GM13976 (cell line): Measurements from ENCODE around the gene SPAG16.

ENCODE experiments used
- DNase-seq: peaks from one replicate; pipeline ENCODE4 v3.0.0; 2012; ENCODE audit warnings: low spot score
- in situ Hi-C: fragments of 300-500 bp; cut with MboI; formaldehyde crosslinking; loops from one replicate; pipeline ENCODE4 v1.12.0; 2022; ENCODE audit warnings: low sequenced_read_pairs, mixed read lengths, inconsistent platforms; ENCODE audit not compliant: unreplicated experiment
- TF ChIP-seq, protein P1 (sequence below): IDR thresholded peaks from 2 replicates; pipeline ENCODE4 v1.5.1; 2012; ENCODE audit warnings: borderline replicate concordance, mild to moderate bottlenecking; ENCODE audit not compliant: insufficient read depth; ENCODE audit errors: extremely low read depth, missing control alignments, control extremely low read depth

The SPAG16 gene

DNA sequence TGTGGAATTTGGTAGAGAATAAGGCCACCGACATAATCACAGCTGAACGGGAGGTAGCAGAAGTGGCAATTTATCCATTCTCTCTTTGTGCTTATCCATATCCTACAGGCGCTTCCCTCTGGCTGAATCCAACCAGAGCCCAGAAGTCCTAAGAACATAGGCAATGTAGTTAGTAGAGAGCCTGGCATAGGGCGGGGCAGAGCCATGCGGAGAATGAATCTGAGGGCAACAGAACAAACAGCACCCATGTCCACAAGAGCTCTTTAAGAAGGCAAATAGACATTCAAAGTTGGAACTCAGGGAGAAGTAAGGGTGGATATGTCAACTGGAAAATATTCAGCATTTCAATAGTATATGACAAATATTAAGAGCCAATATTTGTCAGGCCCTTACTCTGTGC lies 820.7 kb downstream of the SPAG16 start:
- in situ Hi-C loops, result no loop called here
- TF ChIP-seq, protein P1, sequence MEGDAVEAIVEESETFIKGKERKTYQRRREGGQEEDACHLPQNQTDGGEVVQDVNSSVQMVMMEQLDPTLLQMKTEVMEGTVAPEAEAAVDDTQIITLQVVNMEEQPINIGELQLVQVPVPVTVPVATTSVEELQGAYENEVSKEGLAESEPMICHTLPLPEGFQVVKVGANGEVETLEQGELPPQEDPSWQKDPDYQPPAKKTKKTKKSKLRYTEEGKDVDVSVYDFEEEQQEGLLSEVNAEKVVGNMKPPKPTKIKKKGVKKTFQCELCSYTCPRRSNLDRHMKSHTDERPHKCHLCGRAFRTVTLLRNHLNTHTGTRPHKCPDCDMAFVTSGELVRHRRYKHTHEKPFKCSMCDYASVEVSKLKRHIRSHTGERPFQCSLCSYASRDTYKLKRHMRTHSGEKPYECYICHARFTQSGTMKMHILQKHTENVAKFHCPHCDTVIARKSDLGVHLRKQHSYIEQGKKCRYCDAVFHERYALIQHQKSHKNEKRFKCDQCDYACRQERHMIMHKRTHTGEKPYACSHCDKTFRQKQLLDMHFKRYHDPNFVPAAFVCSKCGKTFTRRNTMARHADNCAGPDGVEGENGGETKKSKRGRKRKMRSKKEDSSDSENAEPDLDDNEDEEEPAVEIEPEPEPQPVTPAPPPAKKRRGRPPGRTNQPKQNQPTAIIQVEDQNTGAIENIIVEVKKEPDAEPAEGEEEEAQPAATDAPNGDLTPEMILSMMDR, result no peak
- no peak for DNase-seq

DNA sequence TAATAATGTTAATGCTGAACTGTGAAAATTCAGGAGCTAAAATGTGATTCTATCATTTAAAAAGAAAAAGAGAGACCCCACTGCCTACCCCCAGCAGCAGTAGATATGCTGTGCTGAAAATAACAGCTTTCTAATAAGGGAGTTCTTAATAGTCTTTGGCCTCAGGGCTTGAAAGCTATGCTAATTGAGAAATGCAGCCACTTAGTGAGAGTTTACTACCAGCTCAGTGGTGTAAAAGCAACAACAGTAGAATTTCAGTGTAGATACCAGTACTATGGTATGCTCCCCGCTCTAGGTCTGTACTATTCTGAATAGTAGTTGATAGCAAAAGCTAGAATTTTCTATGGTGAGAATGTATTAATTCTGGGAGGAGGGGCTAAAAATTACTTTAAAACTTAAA lies 823.5 kb downstream of the SPAG16 start:
- TF ChIP-seq, protein P1, result no peak
- DNase-seq, result no peak
- in situ Hi-C loops, result no loop called here

DNA sequence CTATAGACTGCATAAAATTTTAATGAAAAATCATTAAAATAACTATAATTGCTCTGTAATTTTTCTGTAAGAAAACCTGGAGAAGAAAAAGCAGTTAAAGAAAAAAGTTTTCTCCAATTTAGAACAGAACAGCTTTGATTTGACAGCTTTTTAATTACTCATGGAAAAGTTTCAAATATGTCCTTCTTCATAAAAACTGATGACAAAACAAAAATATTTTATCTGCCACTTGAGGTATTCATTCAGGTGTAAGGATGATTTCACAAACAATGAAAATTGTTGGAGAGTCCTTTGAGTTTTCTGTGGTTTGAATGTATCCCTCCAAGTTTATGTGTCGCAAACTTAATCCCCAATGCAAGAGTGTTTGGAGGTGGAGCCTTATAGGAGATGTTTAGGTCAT lies 824.3 kb downstream of the SPAG16 start:
- in situ Hi-C loops, result no loop called here
- TF ChIP-seq, protein P1, result no peak
- no peak for DNase-seq

DNA sequence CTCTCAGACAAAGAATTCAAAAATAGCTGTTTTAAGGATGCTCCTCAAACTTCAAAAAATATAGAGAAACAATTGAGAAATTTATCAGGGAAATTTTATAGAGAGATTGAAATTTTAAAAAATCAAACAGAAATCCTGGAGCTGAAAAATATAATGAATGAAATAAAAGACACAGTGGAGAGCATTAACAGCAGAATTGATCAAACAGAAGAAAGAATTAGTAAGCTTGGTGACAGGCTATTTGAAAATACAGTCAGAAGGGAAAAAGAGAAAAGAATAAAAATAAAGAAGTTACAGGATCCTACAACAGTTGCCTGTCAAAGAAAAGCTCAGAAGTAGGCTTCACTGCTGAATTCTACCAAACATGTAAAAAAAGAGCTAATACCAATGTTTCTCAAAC lies 832.8 kb downstream of the SPAG16 start:
- in situ Hi-C loops, result no loop called here
- no peak for DNase-seq
- TF ChIP-seq, protein P1, result no peak

DNA sequence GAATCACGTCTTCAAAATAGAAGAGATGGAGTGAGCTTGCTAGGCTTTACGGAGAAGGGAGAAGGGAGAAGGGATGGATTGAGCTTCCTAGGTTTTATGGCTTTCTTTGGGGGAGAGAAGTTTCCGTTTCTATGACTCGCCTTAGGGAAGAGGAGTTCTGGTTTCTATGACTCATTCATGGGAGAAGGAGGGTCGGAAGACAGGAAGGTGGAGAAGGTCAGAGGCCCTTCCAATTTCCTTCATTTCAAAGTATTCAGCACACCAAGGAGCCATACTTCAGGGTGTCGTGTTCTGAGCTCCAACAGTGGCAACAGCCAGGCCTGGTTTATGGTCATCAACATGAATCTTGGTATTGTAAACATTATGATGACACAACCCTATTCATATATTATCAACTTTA lies 841.9 kb downstream of the SPAG16 start:
- in situ Hi-C loops, result no loop called here
- TF ChIP-seq, protein P1, result no peak

DNA sequence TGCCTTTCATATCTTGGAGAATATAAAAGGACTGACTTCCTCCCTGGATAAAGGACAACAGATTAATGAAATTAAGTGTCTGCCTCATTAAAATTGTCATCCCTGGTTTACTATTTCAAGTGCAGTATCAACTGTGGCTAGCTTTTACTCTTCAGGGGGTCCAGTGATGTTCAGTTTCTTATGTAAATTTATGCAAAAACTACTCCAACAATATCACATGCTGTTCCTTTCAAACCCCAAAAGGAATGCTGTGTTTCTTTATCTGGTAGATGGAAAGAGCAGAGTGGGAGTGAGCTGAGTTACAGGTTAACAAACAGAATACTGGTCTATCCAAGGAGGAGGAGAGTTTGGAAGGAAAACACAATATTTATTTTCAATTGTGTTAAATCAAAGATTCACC lies 842.9 kb downstream of the SPAG16 start:
- DNase-seq, result no peak
- in situ Hi-C loops, result no loop called here
- TF ChIP-seq, protein P1, result no peak

More for the DNA sequence above, 841.9 kb downstream of the SPAG16 start:
- no peak for DNase-seq

DNA sequence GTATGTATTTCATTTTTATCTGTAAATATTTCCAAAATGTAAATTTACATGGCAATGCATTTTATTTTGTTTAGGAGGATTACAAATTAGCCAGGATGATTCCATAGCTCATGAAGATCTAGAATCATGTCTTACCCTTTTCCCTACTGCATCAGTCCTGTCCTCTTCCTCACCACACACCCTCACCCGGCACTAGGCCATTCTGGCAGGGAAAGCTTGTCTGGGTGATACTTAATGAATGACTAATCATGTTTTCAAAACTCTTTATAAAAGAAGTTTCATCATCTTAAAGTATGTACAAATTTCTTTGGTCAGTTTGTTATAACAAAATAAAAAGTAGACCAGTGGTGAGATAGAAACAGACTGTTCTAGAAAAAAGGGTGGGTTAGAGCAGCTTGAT lies 843.3 kb downstream of the SPAG16 start:
- no peak for DNase-seq
- in situ Hi-C loops, result no loop called here
- TF ChIP-seq, protein P1, result no peak
